GM18505 (cell line): ENCODE measurements around the gene NAV3.

Experiments
- ATAC-seq: cut with Tn5 transposase; IDR thresholded peaks from one replicate; pipeline ENCODE4 v1.9.1; 2021; ENCODE audit not compliant: unreplicated experiment
- POLR2A ChIP-seq: IDR thresholded peaks from 4 replicates; pipeline ENCODE4 v1.6.1; 2011; ENCODE audit warnings: borderline replicate concordance; ENCODE audit not compliant: insufficient read depth, insufficient read length; ENCODE audit errors: extremely low read depth

The NAV3 gene

GRCh38 chr12:77954206-77954555, 123.5 kb downstream of the NAV3 start:
- no peak for ATAC-seq

GRCh38 chr12:77957062-77957461, 126.4 kb downstream of the NAV3 start:
- no peak for TF ChIP-seq POLR2A
- ATAC-seq, result no peak

More at GRCh38 chr12:77954206-77954555, 123.5 kb downstream of the NAV3 start:
- TF ChIP-seq POLR2A, result no peak

- ATAC-seq, result no peak
- TF ChIP-seq POLR2A, result no peak
These were observed 133.0 kb downstream of the NAV3 start for GRCh38 chr12:77963576-77964178.

GRCh38 chr12:77965790-77966189, 135.1 kb downstream of the NAV3 start:
- no peak for ATAC-seq
- no peak for TF ChIP-seq POLR2A

- no peak for TF ChIP-seq POLR2A
- ATAC-seq, result no peak
These were observed 137.3 kb downstream of the NAV3 start for GRCh38 chr12:77968021-77968420.

- no peak for ATAC-seq
- no peak for TF ChIP-seq POLR2A
These were observed 137.9 kb downstream of the NAV3 start for GRCh38 chr12:77968571-77968970.

- TF ChIP-seq POLR2A, result no peak
- ATAC-seq, result no peak
These were observed 142.9 kb downstream of the NAV3 start for GRCh38 chr12:77973579-77973978.

GRCh38 chr12:77974645-77975044, 144.0 kb downstream of the NAV3 start:
- TF ChIP-seq POLR2A, result no peak
- no peak for ATAC-seq

- no peak for TF ChIP-seq POLR2A
- no peak for ATAC-seq
These were observed 149.0 kb downstream of the NAV3 start for GRCh38 chr12:77979597-77980250.

- no peak for TF ChIP-seq POLR2A
- no peak for ATAC-seq
These were observed 150.1 kb downstream of the NAV3 start for GRCh38 chr12:77980782-77981181.

- TF ChIP-seq POLR2A, result no peak
- ATAC-seq, result no peak
These were observed 153.2 kb downstream of the NAV3 start for GRCh38 chr12:77983859-77984258.

- no peak for TF ChIP-seq POLR2A
- ATAC-seq, result no peak
These were observed 162.1 kb downstream of the NAV3 start for GRCh38 chr12:77992760-77993159.

GRCh38 chr12:77993658-77994057, 163.0 kb downstream of the NAV3 start:
- no peak for TF ChIP-seq POLR2A
- no peak for ATAC-seq

- TF ChIP-seq POLR2A, result no peak
- peak; percentile 88 for ATAC-seq
These were observed 164.9 kb downstream of the NAV3 start for GRCh38 chr12:77995436-77996167.
